ENCODE measurements around the gene KHSRP. TPM values are rescaled to one million over a fixed set of nuclear protein-coding genes. Genes with fewer than 3 reads are reported as not detected.
"Not testable (repeated sequence)": the region's sequence is repeated elsewhere in the genome, so short reads cannot be mapped to it uniquely, and the experiment has no call there.

KHSRP gene
- total RNA-seq, 1 donor from 2014 or later = 87.6 TPM

GRCh38 chr19:6418562-6418932, 6.1 kb downstream of the KHSRP start:
- DNase-seq (ENCODE audit: low read depth) = no peak

GRCh38 chr19:6417713-6418561, 6.7 kb downstream of the KHSRP start:
- peak; percentile 18 for DNase-seq (ENCODE audit: low read depth)

- no peak for DNase-seq (ENCODE audit: low read depth)
Measured at GRCh38 chr19:6416658-6417405, 7.8 kb downstream of the KHSRP start.

- DNase-seq (ENCODE audit: low read depth) = no peak
Measured at GRCh38 chr19:6415591-6416190, 8.9 kb downstream of the KHSRP start.

GRCh38 chr19:6414793-6415590, 9.6 kb downstream of the KHSRP start:
- no peak for DNase-seq (ENCODE audit: low read depth)

- DNase-seq (ENCODE audit: low read depth) = no peak
Measured at GRCh38 chr19:6413721-6414643, 10.6 kb downstream of the KHSRP start.

GRCh38 chr19:6413291-6413690, 11.3 kb downstream of the KHSRP start:
- DNase-seq (ENCODE audit: low read depth) = no peak

GRCh38 chr19:6412447-6413091, 12.0 kb downstream of the KHSRP start:
- DNase-seq (ENCODE audit: low read depth) = peak; percentile 6

GRCh38 chr19:6412061-6412446, 12.6 kb downstream of the KHSRP start:
- DNase-seq (ENCODE audit: low read depth) = no peak

- DNase-seq (ENCODE audit: low read depth) = no peak
Measured at GRCh38 chr19:6409346-6409745, 15.3 kb downstream of the KHSRP start.

GRCh38 chr19:6406401-6406800, 18.2 kb downstream of the KHSRP start:
- no peak for DNase-seq (ENCODE audit: low read depth)

GRCh38 chr19:6402837-6403608, 21.6 kb downstream of the KHSRP start:
- peak; percentile 6 for DNase-seq (ENCODE audit: low read depth)

- no peak for DNase-seq (ENCODE audit: low read depth)
Measured at GRCh38 chr19:6402058-6402457, 22.6 kb downstream of the KHSRP start.

- DNase-seq (ENCODE audit: low read depth) = not testable (repeated sequence)
Measured at GRCh38 chr19:6400062-6400944, 24.3 kb downstream of the KHSRP start.

- no peak for DNase-seq (ENCODE audit: low read depth)
Measured at GRCh38 chr19:6396305-6396704, 28.3 kb downstream of the KHSRP start.

GRCh38 chr19:6394831-6395230, 29.8 kb downstream of the KHSRP start:
- DNase-seq (ENCODE audit: low read depth) = no peak

GRCh38 chr19:6393983-6394412, 30.6 kb downstream of the KHSRP start:
- DNase-seq (ENCODE audit: low read depth) = no peak

Data from myocyte (in vitro differentiated cells).